Retina (tissue), 1 donor: ENCODE results near the gene EEF2KMT.
"Not testable (repeated sequence)": the region's sequence is repeated elsewhere in the genome, so short reads cannot be mapped to it uniquely, and the experiment has no call there.

ENCODE experiments used
- DNase-seq: peaks from one replicate; pipeline ENCODE4 v3.0.0-alpha.2; 2016

The EEF2KMT gene

GRCh38 chr16:5095145-5095830 lies 2.3 kb downstream of the EEF2KMT start:
- DNase-seq: not testable (repeated sequence)

GRCh38 chr16:5093746-5094145 lies 3.8 kb downstream of the EEF2KMT start:
- not testable (repeated sequence) for DNase-seq

- DNase-seq: not testable (repeated sequence)
These were observed 4.5 kb downstream of the EEF2KMT start for GRCh38 chr16:5093081-5093480.

GRCh38 chr16:5090592-5090991 lies 7.0 kb downstream of the EEF2KMT start:
- DNase-seq: not testable (repeated sequence)

GRCh38 chr16:5089911-5090555 lies 7.6 kb downstream of the EEF2KMT start:
- not testable (repeated sequence) for DNase-seq

- not testable (repeated sequence) for DNase-seq
These were observed 8.7 kb downstream of the EEF2KMT start for GRCh38 chr16:5088936-5089335.

- DNase-seq: not testable (repeated sequence)
These were observed 9.4 kb downstream of the EEF2KMT start for GRCh38 chr16:5088086-5088790.

GRCh38 chr16:5085716-5086115 lies 11.9 kb downstream of the EEF2KMT start:
- not testable (repeated sequence) for DNase-seq

- not testable (repeated sequence) for DNase-seq
These were observed 12.8 kb downstream of the EEF2KMT start for GRCh38 chr16:5084802-5085201.

- DNase-seq: not testable (repeated sequence)
These were observed 13.4 kb downstream of the EEF2KMT start for GRCh38 chr16:5084099-5084731.

- DNase-seq: not testable (repeated sequence)
These were observed 13.9 kb downstream of the EEF2KMT start for GRCh38 chr16:5083646-5084045.

- DNase-seq: not testable (repeated sequence)
These were observed 16.6 kb downstream of the EEF2KMT start for GRCh38 chr16:5080996-5081395.

- not testable (repeated sequence) for DNase-seq
These were observed 17.1 kb downstream of the EEF2KMT start for GRCh38 chr16:5080461-5080860.

- no peak for DNase-seq
These were observed 19.0 kb downstream of the EEF2KMT start for GRCh38 chr16:5078626-5079025.

GRCh38 chr16:5077304-5077703 lies 20.3 kb downstream of the EEF2KMT start:
- DNase-seq: no peak

GRCh38 chr16:5075637-5076036 lies 22.0 kb downstream of the EEF2KMT start:
- no peak for DNase-seq

GRCh38 chr16:5073771-5074170 lies 23.8 kb downstream of the EEF2KMT start:
- not testable (repeated sequence) for DNase-seq

GRCh38 chr16:5073279-5073629 lies 24.3 kb downstream of the EEF2KMT start:
- DNase-seq: no peak

- no peak for DNase-seq
These were observed 25.0 kb downstream of the EEF2KMT start for GRCh38 chr16:5072334-5073278.

- DNase-seq: peak; percentile 94
These were observed 25.8 kb downstream of the EEF2KMT start, which contains the start of gene ALG1 for GRCh38 chr16:5071681-5072333. TSS of gene ALG1 (plus strand) at chr16:5071843. CDS start at chr16:5071850, 7 bp downstream.

GRCh38 chr16:5071341-5071680 lies 26.3 kb downstream of the EEF2KMT start:
- DNase-seq: no peak
